ENCODE measurements around the gene RNF5.
"Not testable (repeated sequence)": the region's sequence is repeated elsewhere in the genome, so short reads cannot be mapped to it uniquely, and the experiment has no call there.

RNF5 gene

GRCh38 chr6:32137454-32137853 lies 40.8 kb upstream of the RNF5 start:
- H3K27me3 ChIP-seq (ENCODE audit: insufficient read depth, insufficient read length), result no peaks in the 10 kb centered on the region
- H3K9me3 ChIP-seq (ENCODE audit: insufficient read depth, low read length), result no peaks in the 10 kb centered on the region
- TF ChIP-seq ZNF274 (IDR thresholded peaks at IDR 0.05; ENCODE audit: low read depth, low read length), result no peak
- no peak for TF ChIP-seq SUZ12 (IDR thresholded peaks at IDR 0.05; ENCODE audit: extremely low read depth, insufficient read depth, insufficient read length)
- no peak for TF ChIP-seq YY1 (IDR thresholded peaks at IDR 0.05; ENCODE audit: insufficient read depth, insufficient read length)
- DNase-seq (ENCODE audit: low read depth, low spot score), result no peak
- H3K4me3 ChIP-seq (ENCODE audit: insufficient read length, low read depth), result no peak overlapping the region
- H3K36me3 ChIP-seq (ENCODE audit: insufficient read depth, insufficient read length, low read length), result no peaks in the 10 kb centered on the region
- no peak overlapping the region for H3K9ac ChIP-seq (ENCODE audit: insufficient read length, low read depth)
- H3K4me1 ChIP-seq (ENCODE audit: insufficient read depth, insufficient read length), result no peaks in the 10 kb centered on the region

- Histone ChIP-seq H3K36me3 (ENCODE audit: insufficient read depth, insufficient read length, low read length) (no peaks in the 10 kb centered on the region), H3K9ac (ENCODE audit: insufficient read length, low read depth) (no peak overlapping the region), H3K9me3 (ENCODE audit: insufficient read depth, low read length) (no peaks in the 10 kb centered on the region), H3K4me1 (ENCODE audit: insufficient read depth, insufficient read length) (no peaks in the 10 kb centered on the region), H3K27me3 (ENCODE audit: insufficient read depth, insufficient read length) (no peaks in the 10 kb centered on the region), H3K4me3 (ENCODE audit: insufficient read length, low read depth) (no peak overlapping the region)
- TF ChIP-seq ZNF274 (IDR thresholded peaks at IDR 0.05; ENCODE audit: low read depth, low read length) (no peak), SUZ12 (IDR thresholded peaks at IDR 0.05; ENCODE audit: extremely low read depth, insufficient read depth, insufficient read length) (no peak), YY1 (IDR thresholded peaks at IDR 0.05; ENCODE audit: insufficient read depth, insufficient read length) (no peak)
- no peak for DNase-seq (ENCODE audit: low read depth, low spot score)
These were observed 38.6 kb upstream of the RNF5 start for GRCh38 chr6:32139590-32139989.

DNA sequence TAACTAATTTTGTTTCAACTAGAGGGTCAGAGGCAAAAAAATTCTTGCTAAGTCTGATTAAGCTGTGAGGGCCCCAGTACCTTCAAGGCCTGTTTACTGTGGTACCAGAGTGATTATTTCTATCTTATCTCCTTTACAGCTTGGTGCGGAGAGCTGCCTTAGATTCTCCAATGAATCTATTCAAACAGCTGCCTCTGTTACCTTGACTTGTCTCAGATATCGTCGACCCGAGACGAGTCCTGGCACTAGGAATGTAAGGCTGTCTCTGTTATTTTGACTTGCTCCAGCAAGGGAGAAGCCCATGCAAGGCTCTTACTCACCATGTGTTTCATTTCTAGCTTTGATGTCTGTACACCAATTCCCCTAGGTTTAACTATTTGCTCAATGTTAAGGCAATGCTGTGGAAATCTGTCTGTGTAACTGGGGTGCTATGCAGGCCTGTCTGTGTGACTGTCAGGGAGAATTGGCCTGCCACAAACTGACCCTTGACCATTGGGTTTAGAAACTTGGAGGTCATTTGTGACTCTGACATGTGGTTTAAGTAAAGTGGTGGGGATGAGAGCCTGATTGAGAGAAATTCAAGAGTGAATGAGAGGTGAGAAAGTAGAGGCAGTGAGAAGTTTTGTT lies 37.7 kb upstream of the RNF5 start:
- Histone ChIP-seq H3K4me1 (ENCODE audit: insufficient read depth, insufficient read length) (no peaks in the 10 kb centered on the region), H3K9ac (ENCODE audit: insufficient read length, low read depth) (no peak overlapping the region), H3K9me3 (ENCODE audit: insufficient read depth, low read length) (no peaks in the 10 kb centered on the region), H3K4me3 (ENCODE audit: insufficient read length, low read depth) (no peak overlapping the region), H3K27me3 (ENCODE audit: insufficient read depth, insufficient read length) (no peaks in the 10 kb centered on the region), H3K36me3 (ENCODE audit: insufficient read depth, insufficient read length, low read length) (no peaks in the 10 kb centered on the region)
- TF ChIP-seq YY1 (IDR thresholded peaks at IDR 0.05; ENCODE audit: insufficient read depth, insufficient read length) (no peak), ZNF274 (IDR thresholded peaks at IDR 0.05; ENCODE audit: low read depth, low read length) (no peak), SUZ12 (IDR thresholded peaks at IDR 0.05; ENCODE audit: extremely low read depth, insufficient read depth, insufficient read length) (no peak)
- DNase-seq (ENCODE audit: low read depth, low spot score), result no peak

DNA sequence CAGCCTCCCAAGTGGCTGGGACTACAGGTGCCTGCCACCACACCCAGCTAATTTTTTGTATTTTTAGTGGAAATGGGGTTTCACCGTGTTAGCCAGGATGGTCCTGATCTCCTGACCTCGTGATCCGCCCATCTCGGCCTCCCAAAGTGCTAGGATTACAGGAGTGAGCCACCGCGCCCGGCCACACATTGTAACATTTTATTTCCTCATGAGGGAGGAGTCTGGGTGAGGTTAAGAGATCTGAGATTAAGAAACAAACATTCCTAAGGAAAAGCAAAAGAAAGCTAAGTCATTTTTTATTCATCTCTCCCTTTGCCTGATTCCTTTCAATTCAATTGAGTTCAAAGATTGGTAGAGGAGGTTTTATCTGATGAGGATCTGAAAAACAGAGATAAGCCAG lies 34.0 kb upstream of the RNF5 start:
- H3K9me3 ChIP-seq (ENCODE audit: insufficient read depth, low read length); H3K4me1 ChIP-seq (ENCODE audit: insufficient read depth, insufficient read length); H3K36me3 ChIP-seq (ENCODE audit: insufficient read depth, insufficient read length, low read length); DNase-seq (ENCODE audit: low read depth, low spot score); H3K9ac ChIP-seq (ENCODE audit: insufficient read length, low read depth); H3K4me3 ChIP-seq (ENCODE audit: insufficient read length, low read depth); H3K27me3 ChIP-seq (ENCODE audit: insufficient read depth, insufficient read length): not testable (repeated sequence)

DNA sequence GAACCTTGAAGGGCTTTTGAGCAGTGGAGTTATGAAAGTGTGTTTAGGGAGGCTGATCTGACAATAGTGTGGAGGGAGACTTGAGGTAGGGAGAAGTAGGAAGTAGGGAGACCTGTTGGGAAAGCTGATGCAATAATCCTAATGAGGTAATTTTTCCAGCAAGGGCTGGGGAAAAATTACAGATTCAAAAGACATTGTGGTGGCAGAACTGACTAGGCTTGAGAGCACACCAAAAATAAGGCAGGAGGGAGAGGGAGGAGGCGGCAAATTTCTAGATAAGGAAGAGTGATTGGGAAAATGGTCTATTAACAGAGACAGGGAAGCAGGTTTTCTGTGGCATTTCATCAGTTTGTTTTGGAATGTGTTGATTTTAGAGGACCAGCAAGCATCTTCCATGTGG lies 31.9 kb upstream of the RNF5 start:
- Histone ChIP-seq H3K4me1 (ENCODE audit: insufficient read depth, insufficient read length) (no peaks in the 10 kb centered on the region), H3K9me3 (ENCODE audit: insufficient read depth, low read length) (no peaks in the 10 kb centered on the region), H3K27me3 (ENCODE audit: insufficient read depth, insufficient read length) (no peaks in the 10 kb centered on the region), H3K36me3 (ENCODE audit: insufficient read depth, insufficient read length, low read length) (no peaks in the 10 kb centered on the region), H3K9ac (ENCODE audit: insufficient read length, low read depth) (no peak overlapping the region), H3K4me3 (ENCODE audit: insufficient read length, low read depth) (no peak overlapping the region)
- TF ChIP-seq ZNF274 (IDR thresholded peaks at IDR 0.05; ENCODE audit: low read depth, low read length) (no peak), SUZ12 (IDR thresholded peaks at IDR 0.05; ENCODE audit: extremely low read depth, insufficient read depth, insufficient read length) (no peak), YY1 (IDR thresholded peaks at IDR 0.05; ENCODE audit: insufficient read depth, insufficient read length) (no peak)
- no peak for DNase-seq (ENCODE audit: low read depth, low spot score)

GRCh38 chr6:32146687-32147086 lies 31.5 kb upstream of the RNF5 start:
- no peak for TF ChIP-seq SUZ12 (IDR thresholded peaks at IDR 0.05; ENCODE audit: extremely low read depth, insufficient read depth, insufficient read length)
- Histone ChIP-seq H3K4me3 (ENCODE audit: insufficient read length, low read depth) (no peak overlapping the region), H3K9ac (ENCODE audit: insufficient read length, low read depth) (no peak overlapping the region)

GRCh38 chr6:32147401-32148132 lies 30.6 kb upstream of the RNF5 start:
- TF ChIP-seq ZNF274 (IDR thresholded peaks at IDR 0.05; ENCODE audit: low read depth, low read length) (no peak), YY1 (IDR thresholded peaks at IDR 0.05; ENCODE audit: insufficient read depth, insufficient read length) (no peak), SUZ12 (IDR thresholded peaks at IDR 0.05; ENCODE audit: extremely low read depth, insufficient read depth, insufficient read length) (no peak)

More at GRCh38 chr6:32146687-32147086, 31.5 kb upstream of the RNF5 start:
- H3K36me3 ChIP-seq (ENCODE audit: insufficient read depth, insufficient read length, low read length), result no peaks in the 10 kb centered on the region
- no peaks in the 10 kb centered on the region for H3K27me3 ChIP-seq (ENCODE audit: insufficient read depth, insufficient read length)
- no peaks in the 10 kb centered on the region for H3K9me3 ChIP-seq (ENCODE audit: insufficient read depth, low read length)
- no peak for DNase-seq (ENCODE audit: low read depth, low spot score)
- H3K4me1 ChIP-seq (ENCODE audit: insufficient read depth, insufficient read length), result no peaks in the 10 kb centered on the region

More at GRCh38 chr6:32147401-32148132, 30.6 kb upstream of the RNF5 start:
- Histone ChIP-seq H3K9ac (ENCODE audit: insufficient read length, low read depth) (no peak overlapping the region), H3K9me3 (ENCODE audit: insufficient read depth, low read length) (no peaks in the 10 kb centered on the region), H3K27me3 (ENCODE audit: insufficient read depth, insufficient read length) (peaks cover 3% of the 10 kb centered on the region), H3K4me1 (ENCODE audit: insufficient read depth, insufficient read length) (no peaks in the 10 kb centered on the region), H3K36me3 (ENCODE audit: insufficient read depth, insufficient read length, low read length) (no peaks in the 10 kb centered on the region), H3K4me3 (ENCODE audit: insufficient read length, low read depth) (no peak overlapping the region)
- DNase-seq (ENCODE audit: low read depth, low spot score), result no peak

Data from NT2/D1 (cell line).